ENCODE results near the gene TMEM217. TPM values are rescaled to one million over a fixed set of nuclear protein-coding genes. Genes with fewer than 3 reads are reported as not detected.
A peak's percentile ranks its signal among the peaks of the same experiment; 100 is the strongest.

Gene TMEM217
- total and polyA plus RNA-seq, 2 of the 8 experiments (the other 6 are each of a cell fraction or from before 2014, with no cell fraction given) = 0.60 to 1.1 TPM

GRCh38 chr6:37169496-37170272 is 88.3 kb downstream of the TMEM217 start, which contains the start of gene PIM1 (continued):
- TF ChIP-seq CHD7 (IDR thresholded peaks at IDR 0.05; ENCODE audit: insufficient replicate concordance, low read length) (no peak), SP4 (IDR thresholded peaks at IDR 0.05; ENCODE audit: low read length) (peak; percentile 68; the same call in 1 of the 2 replicates), KDM5A (IDR thresholded peaks at IDR 0.05; ENCODE audit: low read length) (no peak), SAP30 (IDR thresholded peaks at IDR 0.05; ENCODE audit: insufficient read depth, insufficient replicate concordance, low read length) (no peak), POU5F1 (IDR thresholded peaks at IDR 0.05; ENCODE audit: low read depth, low read length) (no peak), TBP (IDR thresholded peaks at IDR 0.05; ENCODE audit: low read depth, low read length) (peak; percentile 85), SIX5 (IDR thresholded peaks at IDR 0.05; ENCODE audit: low read depth, low read length) (no peak), TAF7 (optimal IDR thresholded peaks at IDR 0.05; ENCODE audit: borderline replicate concordance, low read depth, low read length) (peak; percentile 81), SIN3A (conservative IDR thresholded peaks at IDR 0.05 in 1 of 2, IDR thresholded peaks at IDR 0.05 in 1 of 2; ENCODE audit: low read depth in 1 of 2, low read length in 2 of 2) (no peak), POLR2A (IDR thresholded peaks at IDR 0.05; ENCODE audit: control extremely low read depth in 1 of 2, low read depth in 2 of 2, low read length in 2 of 2) (peak in 1 of 2 experiments; percentile 65)
